Liver (tissue), 9 donors: ENCODE measurements around the gene SLCO4A1. TPM values are rescaled to one million over a fixed set of nuclear protein-coding genes. Genes with fewer than 3 reads are reported as not detected.

Source experiments
- DNase-seq: peaks from one replicate; pipeline ENCODE4 v3.0.0-alpha.2; 2017; ENCODE audit warnings: low spot score
- H3K27ac ChIP-seq, 2 donors: one replicate each; pipeline ENCODE4 v1.7.0; 2013; ENCODE audit warnings: inconsistent platforms in 2 of 2, low read length in 2 of 2, control low read depth in 1 of 2, low read depth in 1 of 2, mild to moderate bottlenecking in 1 of 2
- H3K27me3 ChIP-seq, 4 donors: one replicate each; pipeline versions ENCODE4 v1.6.1 to v1.7.0; 2013; ENCODE audit warnings: low read length in 3 of 4, inconsistent platforms in 1 of 4, mild to moderate bottlenecking in 1 of 4, moderate library complexity in 1 of 4; ENCODE audit not compliant: control insufficient read depth in 4 of 4, insufficient read depth in 4 of 4
- H3K36me3 ChIP-seq, 4 donors: one replicate each; pipeline versions ENCODE4 v1.6.1 to v1.7.0; 2013; ENCODE audit warnings: low read length in 3 of 4, mild to moderate bottlenecking in 3 of 4, low read depth in 1 of 4, moderate library complexity in 1 of 4; ENCODE audit not compliant: control insufficient read depth in 4 of 4, insufficient read depth in 3 of 4
- H3K4me1 ChIP-seq, 4 donors: one replicate each; pipeline versions ENCODE4 v1.6.1 to v1.7.0; 2013; ENCODE audit warnings: low read length in 3 of 4, mild to moderate bottlenecking in 3 of 4, moderate library complexity in 1 of 4; ENCODE audit not compliant: control insufficient read depth in 4 of 4, insufficient read depth in 4 of 4
- H3K4me3 ChIP-seq, 3 donors: one replicate each; pipeline versions ENCODE4 v1.6.1 to v1.7.0; 2013; ENCODE audit warnings: low read length in 3 of 3, control low read depth in 1 of 3, low read depth in 1 of 3, mild to moderate bottlenecking in 1 of 3
- H3K9ac ChIP-seq, 2 donors: one replicate each; pipeline ENCODE4 v1.7.0; 2013; ENCODE audit warnings: low read length in 2 of 2, mild to moderate bottlenecking in 2 of 2, moderate library complexity in 2 of 2, control low read depth in 1 of 2, low read depth in 1 of 2
- H3K9me3 ChIP-seq, 4 donors: one replicate each; pipeline versions ENCODE4 v1.6.1 to v1.7.0; 2013; ENCODE audit warnings: low read length in 3 of 4; ENCODE audit not compliant: control insufficient read depth in 4 of 4
- EGR1 ChIP-seq, 2 donors: IDR thresholded peaks; 2 replicates each; pipeline ENCODE4 v1.6.1; 2016 to 2018; ENCODE audit warnings: antibody characterized with exemption in 2 of 2, low read depth in 2 of 2
- FOXA1 ChIP-seq: IDR thresholded peaks from 2 replicates; pipeline ENCODE4 v1.6.1; 2016; ENCODE audit warnings: antibody characterized with exemption
- FOXA2 ChIP-seq: IDR thresholded peaks from 2 replicates; pipeline ENCODE4 v1.6.1; 2016; ENCODE audit warnings: antibody characterized with exemption
- GABPA ChIP-seq, 2 donors: IDR thresholded peaks in 1 of 2; conservative IDR thresholded peaks in 1 of 2; 2 replicates each; pipeline ENCODE4 v1.6.1; 2016; ENCODE audit warnings: antibody characterized with exemption in 2 of 2, mild to moderate bottlenecking in 1 of 2, moderate library complexity in 1 of 2
- HNF4A ChIP-seq, 2 donors: conservative IDR thresholded peaks; 2 replicates each; pipeline ENCODE4 v1.6.1; 2016; ENCODE audit warnings: antibody characterized with exemption in 2 of 2, mild to moderate bottlenecking in 2 of 2
- HNF4G ChIP-seq: IDR thresholded peaks from 2 replicates; pipeline ENCODE4 v1.6.1; 2016; ENCODE audit warnings: antibody characterized with exemption
- JUND ChIP-seq, 2 donors: IDR thresholded peaks; 2 replicates each; pipeline ENCODE4 v1.6.1; 2016; ENCODE audit warnings: antibody characterized with exemption in 2 of 2
- NR2F2 ChIP-seq: IDR thresholded peaks from 2 replicates; pipeline ENCODE4 v1.6.1; 2016; ENCODE audit warnings: antibody characterized with exemption
- RAD21 ChIP-seq, 2 donors: IDR thresholded peaks; 2 replicates each; pipeline ENCODE4 v1.6.1; 2016; ENCODE audit warnings: antibody characterized with exemption in 2 of 2, mild to moderate bottlenecking in 2 of 2
- RXRA ChIP-seq, 2 donors: IDR thresholded peaks; 2 replicates each; pipeline ENCODE4 v1.6.1; 2017 to 2018; ENCODE audit warnings: antibody characterized with exemption in 2 of 2, mild to moderate bottlenecking in 1 of 2
- SP1 ChIP-seq: IDR thresholded peaks from 2 replicates; pipeline ENCODE4 v1.6.1; 2018; ENCODE audit warnings: antibody characterized with exemption, mild to moderate bottlenecking
- TAF1 ChIP-seq: conservative IDR thresholded peaks from 2 replicates; pipeline ENCODE4 v1.6.1; 2016; ENCODE audit warnings: antibody characterized with exemption, mild to moderate bottlenecking
- YY1 ChIP-seq: IDR thresholded peaks from 2 replicates; pipeline ENCODE4 v1.6.1; 2016; ENCODE audit warnings: antibody characterized with exemption, mild to moderate bottlenecking
- WGBS: extraction: QIAGEN DNeasy Blood & Tissue Kit; methylation state at CpG from one replicate; pipeline ENCODE4 v1.1.7; 2013; 5-methylcytosine and 5-hydroxymethylcytosine counted together
- polyA plus RNA-seq, 2 donors: library from polyadenylated mRNA; stranded (reverse) in 1 of 2; unstranded in 1 of 2; fragments of 200-250 nt in 1 of 2; fragments of >200 nt in 1 of 2; fragmentation: Nextera tagmentation in 1 of 2; extraction: Ambion mirVana in 1 of 2; gene quantifications; one replicate each; pipeline versions ENCODE4 v1.2.1 to v1.2.3, GENCODE V29; 2013 to 2015
- total RNA-seq, 2 donors: library from RNA; depleted of rRNA; stranded (reverse); fragments of >200 nt; gene quantifications; one replicate each; pipeline ENCODE4 v1.2.3, GENCODE V29; 2014
- TF ChIP-seq, protein P1 (sequence below): IDR thresholded peaks from 2 replicates; pipeline ENCODE4 v1.6.1; 2016; ENCODE audit warnings: antibody characterized with exemption
- TF ChIP-seq, protein P2 (sequence below): IDR thresholded peaks from 2 replicates; pipeline ENCODE4 v1.6.1; 2016; ENCODE audit warnings: antibody characterized with exemption, mild to moderate bottlenecking
- TF ChIP-seq, protein P3 (sequence below): IDR thresholded peaks from 2 replicates; pipeline ENCODE4 v1.6.1; 2016; ENCODE audit warnings: antibody characterized with exemption
- TF ChIP-seq, protein P4 (sequence below): IDR thresholded peaks from 2 replicates; pipeline ENCODE4 v1.6.1; 2016; ENCODE audit warnings: antibody characterized with exemption
- TF ChIP-seq, protein P5 (sequence below): fragments of 150-350 bp; IDR thresholded peaks from 2 replicates; pipeline ENCODE4 v1.5.1; 2017; ENCODE audit warnings: improper control_type of control experiment, low read depth, low read length; ENCODE audit not compliant: missing input control
- donor health status: healthy.
- donor health status: healthy.
- donor health status: healthy.
- donor health status: healthy.
- donor health status: healthy.

SLCO4A1 gene
- total and polyA plus RNA-seq, 4 donors = 1.3 to 4.3 (median 2.6) TPM

DNA sequence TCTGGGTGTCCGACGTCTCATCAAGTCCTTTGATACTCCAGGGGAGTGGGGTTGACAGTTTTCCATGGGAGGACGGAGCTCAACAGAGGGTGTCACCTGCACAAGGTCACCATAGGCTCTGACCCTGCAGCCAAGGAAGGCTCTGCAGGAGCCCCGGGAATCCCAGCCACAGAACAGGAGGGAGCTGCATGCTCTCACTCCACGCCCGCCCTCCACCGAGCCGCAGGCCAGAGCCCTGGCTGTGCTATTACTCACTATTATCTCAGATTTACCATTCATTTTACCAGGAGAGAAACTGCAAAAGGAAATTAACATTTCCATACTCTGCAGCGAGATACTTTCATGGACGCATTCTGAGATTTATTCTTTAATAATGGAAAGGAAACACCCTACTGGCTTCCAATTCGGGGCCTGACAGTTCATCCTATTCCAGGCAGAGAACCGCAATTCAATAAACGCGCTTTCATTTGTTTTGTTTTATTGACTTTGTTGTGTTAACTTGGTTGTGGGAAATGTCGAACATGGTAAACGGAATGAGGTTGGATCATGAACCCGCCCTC is 48.0 kb downstream of the SLCO4A1 start:
- whole genome bisulfite sequencing = 71% methylated on average over 17 of the region's 17 CpGs
- DNase-seq = no peak
- H3K4me1 ChIP-seq = peaks cover 0 to 3% (median 0%) of the 10 kb centered on the region in 4 donors
- H3K4me3 ChIP-seq = no peak overlapping the region
- peaks cover 0 to 2% (median 0%) of the 10 kb centered on the region in 4 donors for H3K27me3 ChIP-seq
- no peak overlapping the region for H3K9ac ChIP-seq
- H3K36me3 ChIP-seq = no peaks in the 10 kb centered on the region
- no peaks in the 10 kb centered on the region for H3K9me3 ChIP-seq
- no peak overlapping the region for H3K27ac ChIP-seq
- TF ChIP-seq RAD21 (IDR thresholded peaks at IDR 0.05) (no peak), YY1 (no peak), SP1 (no peak), EGR1 (IDR thresholded peaks at IDR 0.05; ENCODE audit: low read depth in 2 of 2) (no peak)
- TF ChIP-seq, protein P1, sequence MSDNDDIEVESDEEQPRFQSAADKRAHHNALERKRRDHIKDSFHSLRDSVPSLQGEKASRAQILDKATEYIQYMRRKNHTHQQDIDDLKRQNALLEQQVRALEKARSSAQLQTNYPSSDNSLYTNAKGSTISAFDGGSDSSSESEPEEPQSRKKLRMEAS = no peak

DNA sequence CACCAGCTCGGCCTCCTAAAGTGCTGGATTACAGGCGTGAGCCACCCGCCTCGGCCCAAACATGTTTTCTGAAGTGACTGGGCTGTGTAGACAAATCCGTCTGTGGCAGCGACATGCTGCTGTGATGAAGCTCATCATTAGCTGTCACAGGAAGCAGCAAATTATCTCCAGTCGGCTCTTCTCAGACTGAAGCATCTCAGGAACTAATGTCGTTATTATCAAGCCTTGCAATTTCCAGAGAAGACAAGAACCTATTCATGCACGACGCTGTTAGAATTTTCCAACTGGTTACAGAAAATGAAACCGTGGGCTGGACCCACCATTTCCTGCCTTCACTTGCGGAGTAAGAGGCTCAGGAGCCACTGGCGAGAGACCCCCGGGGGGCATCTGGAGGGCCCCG is 49.2 kb downstream of the SLCO4A1 start:
- no peak overlapping the region for H3K9ac ChIP-seq
- no peaks in the 10 kb centered on the region for H3K4me1 ChIP-seq
- no peak overlapping the region for H3K4me3 ChIP-seq
- no peaks in the 10 kb centered on the region for H3K9me3 ChIP-seq
- H3K36me3 ChIP-seq = no peaks in the 10 kb centered on the region
- 79% methylated on average over 15 of the region's 15 CpGs for WGBS
- no peak for DNase-seq
- no peak overlapping the region for H3K27ac ChIP-seq
- peaks cover 0 to 2% (median 0%) of the 10 kb centered on the region in 4 donors for H3K27me3 ChIP-seq
- no peak for TF ChIP-seq HNF4A (conservative IDR thresholded peaks at IDR 0.05)
- TF ChIP-seq EGR1 (IDR thresholded peaks at IDR 0.05; ENCODE audit: low read depth in 2 of 2) = no peak
- TF ChIP-seq, protein P2, sequence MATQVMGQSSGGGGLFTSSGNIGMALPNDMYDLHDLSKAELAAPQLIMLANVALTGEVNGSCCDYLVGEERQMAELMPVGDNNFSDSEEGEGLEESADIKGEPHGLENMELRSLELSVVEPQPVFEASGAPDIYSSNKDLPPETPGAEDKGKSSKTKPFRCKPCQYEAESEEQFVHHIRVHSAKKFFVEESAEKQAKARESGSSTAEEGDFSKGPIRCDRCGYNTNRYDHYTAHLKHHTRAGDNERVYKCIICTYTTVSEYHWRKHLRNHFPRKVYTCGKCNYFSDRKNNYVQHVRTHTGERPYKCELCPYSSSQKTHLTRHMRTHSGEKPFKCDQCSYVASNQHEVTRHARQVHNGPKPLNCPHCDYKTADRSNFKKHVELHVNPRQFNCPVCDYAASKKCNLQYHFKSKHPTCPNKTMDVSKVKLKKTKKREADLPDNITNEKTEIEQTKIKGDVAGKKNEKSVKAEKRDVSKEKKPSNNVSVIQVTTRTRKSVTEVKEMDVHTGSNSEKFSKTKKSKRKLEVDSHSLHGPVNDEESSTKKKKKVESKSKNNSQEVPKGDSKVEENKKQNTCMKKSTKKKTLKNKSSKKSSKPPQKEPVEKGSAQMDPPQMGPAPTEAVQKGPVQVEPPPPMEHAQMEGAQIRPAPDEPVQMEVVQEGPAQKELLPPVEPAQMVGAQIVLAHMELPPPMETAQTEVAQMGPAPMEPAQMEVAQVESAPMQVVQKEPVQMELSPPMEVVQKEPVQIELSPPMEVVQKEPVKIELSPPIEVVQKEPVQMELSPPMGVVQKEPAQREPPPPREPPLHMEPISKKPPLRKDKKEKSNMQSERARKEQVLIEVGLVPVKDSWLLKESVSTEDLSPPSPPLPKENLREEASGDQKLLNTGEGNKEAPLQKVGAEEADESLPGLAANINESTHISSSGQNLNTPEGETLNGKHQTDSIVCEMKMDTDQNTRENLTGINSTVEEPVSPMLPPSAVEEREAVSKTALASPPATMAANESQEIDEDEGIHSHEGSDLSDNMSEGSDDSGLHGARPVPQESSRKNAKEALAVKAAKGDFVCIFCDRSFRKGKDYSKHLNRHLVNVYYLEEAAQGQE = no peak
- no peak for TF ChIP-seq HNF4G
- no peak for TF ChIP-seq JUND (IDR thresholded peaks at IDR 0.05)
- TF ChIP-seq NR2F2 = no peak
- TF ChIP-seq, protein P3, sequence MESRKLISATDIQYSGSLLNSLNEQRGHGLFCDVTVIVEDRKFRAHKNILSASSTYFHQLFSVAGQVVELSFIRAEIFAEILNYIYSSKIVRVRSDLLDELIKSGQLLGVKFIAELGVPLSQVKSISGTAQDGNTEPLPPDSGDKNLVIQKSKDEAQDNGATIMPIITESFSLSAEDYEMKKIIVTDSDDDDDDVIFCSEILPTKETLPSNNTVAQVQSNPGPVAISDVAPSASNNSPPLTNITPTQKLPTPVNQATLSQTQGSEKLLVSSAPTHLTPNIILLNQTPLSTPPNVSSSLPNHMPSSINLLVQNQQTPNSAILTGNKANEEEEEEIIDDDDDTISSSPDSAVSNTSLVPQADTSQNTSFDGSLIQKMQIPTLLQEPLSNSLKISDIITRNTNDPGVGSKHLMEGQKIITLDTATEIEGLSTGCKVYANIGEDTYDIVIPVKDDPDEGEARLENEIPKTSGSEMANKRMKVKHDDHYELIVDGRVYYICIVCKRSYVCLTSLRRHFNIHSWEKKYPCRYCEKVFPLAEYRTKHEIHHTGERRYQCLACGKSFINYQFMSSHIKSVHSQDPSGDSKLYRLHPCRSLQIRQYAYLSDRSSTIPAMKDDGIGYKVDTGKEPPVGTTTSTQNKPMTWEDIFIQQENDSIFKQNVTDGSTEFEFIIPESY = no peak

DNA sequence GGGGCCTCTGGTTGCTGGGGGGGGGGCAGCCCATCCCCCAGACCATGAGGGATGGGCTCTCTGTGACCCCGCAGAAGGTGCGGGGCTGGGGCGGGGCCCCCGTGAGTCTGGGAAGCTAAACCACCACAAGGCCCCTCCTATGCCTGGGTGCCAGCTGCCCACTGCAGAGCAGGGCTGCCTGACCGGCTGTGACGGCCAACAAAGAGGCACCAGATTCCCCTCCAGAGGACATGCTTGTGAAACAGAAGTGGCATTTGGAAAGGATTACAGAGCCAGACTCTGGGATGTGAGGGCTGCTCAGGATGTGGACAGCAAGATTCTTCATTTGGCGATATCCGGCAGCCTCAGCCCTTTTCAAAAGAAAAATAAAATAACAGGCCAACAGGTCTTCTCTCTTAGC is 49.9 kb downstream of the SLCO4A1 start:
- no peak for DNase-seq
- Histone ChIP-seq H3K9me3 (no peaks in the 10 kb centered on the region), H3K36me3 (no peaks in the 10 kb centered on the region), H3K4me1 (no peaks in the 10 kb centered on the region), H3K4me3 (no peak overlapping the region), H3K9ac (no peak overlapping the region), H3K27me3 (peaks cover 0 to 2% (median 0%) of the 10 kb centered on the region in 4 donors), H3K27ac (no peak overlapping the region)
- TF ChIP-seq NR2F2 = no peak
- no peak for TF ChIP-seq FOXA2
- TF ChIP-seq TAF1 = no peak
- no peak for TF ChIP-seq GABPA (IDR thresholded peaks at IDR 0.05 in 1 of 2, conservative IDR thresholded peaks at IDR 0.05 in 1 of 2)
- no peak for TF ChIP-seq HNF4G
- no peak for TF ChIP-seq HNF4A (conservative IDR thresholded peaks at IDR 0.05)
- TF ChIP-seq, protein P4, sequence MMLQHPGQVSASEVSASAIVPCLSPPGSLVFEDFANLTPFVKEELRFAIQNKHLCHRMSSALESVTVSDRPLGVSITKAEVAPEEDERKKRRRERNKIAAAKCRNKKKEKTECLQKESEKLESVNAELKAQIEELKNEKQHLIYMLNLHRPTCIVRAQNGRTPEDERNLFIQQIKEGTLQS = no peak
- no peak for TF ChIP-seq FOXA1
- TF ChIP-seq, protein P5, sequence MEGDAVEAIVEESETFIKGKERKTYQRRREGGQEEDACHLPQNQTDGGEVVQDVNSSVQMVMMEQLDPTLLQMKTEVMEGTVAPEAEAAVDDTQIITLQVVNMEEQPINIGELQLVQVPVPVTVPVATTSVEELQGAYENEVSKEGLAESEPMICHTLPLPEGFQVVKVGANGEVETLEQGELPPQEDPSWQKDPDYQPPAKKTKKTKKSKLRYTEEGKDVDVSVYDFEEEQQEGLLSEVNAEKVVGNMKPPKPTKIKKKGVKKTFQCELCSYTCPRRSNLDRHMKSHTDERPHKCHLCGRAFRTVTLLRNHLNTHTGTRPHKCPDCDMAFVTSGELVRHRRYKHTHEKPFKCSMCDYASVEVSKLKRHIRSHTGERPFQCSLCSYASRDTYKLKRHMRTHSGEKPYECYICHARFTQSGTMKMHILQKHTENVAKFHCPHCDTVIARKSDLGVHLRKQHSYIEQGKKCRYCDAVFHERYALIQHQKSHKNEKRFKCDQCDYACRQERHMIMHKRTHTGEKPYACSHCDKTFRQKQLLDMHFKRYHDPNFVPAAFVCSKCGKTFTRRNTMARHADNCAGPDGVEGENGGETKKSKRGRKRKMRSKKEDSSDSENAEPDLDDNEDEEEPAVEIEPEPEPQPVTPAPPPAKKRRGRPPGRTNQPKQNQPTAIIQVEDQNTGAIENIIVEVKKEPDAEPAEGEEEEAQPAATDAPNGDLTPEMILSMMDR = no peak
- TF ChIP-seq YY1 = no peak
- TF ChIP-seq EGR1 (IDR thresholded peaks at IDR 0.05; ENCODE audit: low read depth in 2 of 2) = no peak
- TF ChIP-seq, protein P1 = no peak
- TF ChIP-seq RXRA (IDR thresholded peaks at IDR 0.05) = no peak
- no peak for TF ChIP-seq RAD21 (IDR thresholded peaks at IDR 0.05)
- WGBS = 88% methylated on average over 8 of the region's 8 CpGs
